Effector memory CD8-positive, alpha-beta T cell (primary cell): Measurements from ENCODE around the gene COLEC12.

ENCODE experiments used
- ATAC-seq: fragments of 150-1000 bp; cut with Tn5 transposase; replicated peaks from 2 replicates; pipeline ENCODE4 v1.10.0; 2021; ENCODE audit warnings: mild to moderate bottlenecking, moderate library complexity
- DNase-seq, 3 experiments: peaks; one replicate each; pipeline ENCODE4 v3.0.0; 2021
- H3K27ac Mint-ChIP-seq, 2 donors: one replicate each; pipeline ENCODE4 v1.8.0; 2022; ENCODE audit warnings: mild to moderate bottlenecking in 2 of 2, mixed read lengths in 2 of 2, moderate library complexity in 2 of 2
- H3K27me3 Mint-ChIP-seq, 2 donors: one replicate each; pipeline ENCODE4 v1.8.0; 2022; ENCODE audit warnings: mixed read lengths in 2 of 2
- H3K36me3 Mint-ChIP-seq: one replicate; pipeline ENCODE4 v1.8.0; 2022; ENCODE audit warnings: mild to moderate bottlenecking, moderate library complexity, mixed read lengths; ENCODE audit not compliant: insufficient read depth
- H3K4me1 Mint-ChIP-seq, 2 donors: one replicate each; pipeline ENCODE4 v1.8.0; 2022; ENCODE audit warnings: low read depth in 2 of 2, mixed read lengths in 2 of 2
- H3K4me3 Mint-ChIP-seq, 2 donors: one replicate each; pipeline ENCODE4 v1.8.0; 2022; ENCODE audit warnings: mild to moderate bottlenecking in 2 of 2, mixed read lengths in 2 of 2, moderate library complexity in 2 of 2
- H3K9me3 Mint-ChIP-seq, 2 donors: one replicate each; pipeline ENCODE4 v1.8.0; 2022; ENCODE audit warnings: mixed read lengths in 2 of 2

Gene COLEC12

GRCh38 chr18:497688-498087 lies 2.8 kb downstream of the COLEC12 start:
- Mint-ChIP-seq H3K36me3 (no peaks in the 10 kb centered on the region), H3K9me3 (no peaks in the 10 kb centered on the region), H3K4me3 (no peak overlapping the region), H3K4me1 (peaks cover 0 to 4% of the 10 kb centered on the region in 2 donors), H3K27me3 (peaks cover 37 to 39% of the 10 kb centered on the region in 2 donors), H3K27ac (no peak overlapping the region)
- DNase-seq (no peak), ATAC-seq (no peak)

- Mint-ChIP-seq H3K27me3 (peaks cover 27 to 30% of the 10 kb centered on the region in 2 donors), H3K27ac (no peak overlapping the region), H3K4me3 (no peak overlapping the region), H3K36me3 (no peaks in the 10 kb centered on the region), H3K9me3 (no peaks in the 10 kb centered on the region), H3K4me1 (peaks cover 0 to 4% of the 10 kb centered on the region in 2 donors)
- DNase-seq (no peak), ATAC-seq (no peak)
These were observed 5.0 kb downstream of the COLEC12 start for GRCh38 chr18:495452-495851.

DNA sequence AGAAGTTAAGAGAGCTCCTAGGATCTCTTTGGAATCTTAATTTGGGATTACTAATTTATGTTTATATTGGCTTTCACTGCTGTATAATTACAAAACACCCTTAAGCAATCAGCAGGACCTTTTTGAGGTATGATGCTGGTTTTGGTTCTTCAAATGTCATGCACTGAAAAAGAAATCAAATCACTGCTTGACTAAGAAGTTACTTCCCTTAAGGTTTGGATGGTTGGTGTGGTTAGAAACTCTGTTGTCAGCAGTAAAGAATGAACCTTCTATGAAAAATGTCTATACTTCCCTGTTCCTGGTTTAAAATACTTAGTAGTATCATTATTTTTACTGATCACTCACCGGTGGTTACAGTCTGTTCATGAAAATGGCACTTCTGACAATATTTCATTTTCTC lies 5.5 kb downstream of the COLEC12 start:
- DNase-seq: no peak
- Mint-ChIP-seq H3K36me3 (no peaks in the 10 kb centered on the region), H3K4me1 (peaks cover 0 to 4% of the 10 kb centered on the region in 2 donors), H3K4me3 (no peak overlapping the region), H3K27me3 (peaks cover 27 to 30% of the 10 kb centered on the region in 2 donors), H3K27ac (no peak overlapping the region), H3K9me3 (no peaks in the 10 kb centered on the region)
- ATAC-seq: no peak

- H3K36me3 Mint-ChIP-seq: no peaks in the 10 kb centered on the region
- peaks cover 19 to 30% of the 10 kb centered on the region in 2 donors for H3K27me3 Mint-ChIP-seq
- no peak for DNase-seq
- H3K9me3 Mint-ChIP-seq: no peaks in the 10 kb centered on the region
- no peaks in the 10 kb centered on the region for H3K4me1 Mint-ChIP-seq
- H3K27ac Mint-ChIP-seq: no peak overlapping the region
- H3K4me3 Mint-ChIP-seq: no peak overlapping the region
- ATAC-seq: no peak
These were observed 6.2 kb downstream of the COLEC12 start for GRCh38 chr18:493986-494983.

DNA sequence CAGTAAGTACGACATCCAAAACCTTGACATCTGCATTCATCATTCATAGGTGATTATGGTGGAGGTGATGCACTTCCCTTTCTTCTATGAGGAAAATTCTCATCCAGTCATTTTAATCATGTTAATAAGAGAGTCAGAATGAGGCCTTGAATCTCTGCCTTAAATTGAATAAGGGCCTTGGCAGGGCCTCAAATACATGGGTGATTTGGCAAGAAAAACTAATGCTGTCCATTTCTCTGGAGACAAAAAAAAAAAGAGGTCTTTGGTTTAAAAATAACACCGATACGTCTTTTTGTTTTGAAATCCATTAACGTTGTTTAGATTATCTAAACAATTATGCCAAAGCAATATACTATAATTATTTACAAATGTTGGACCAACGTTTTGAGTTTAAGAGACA lies 8.1 kb downstream of the COLEC12 start:
- H3K9me3 Mint-ChIP-seq: no peaks in the 10 kb centered on the region
- no peaks in the 10 kb centered on the region for H3K36me3 Mint-ChIP-seq
- H3K27me3 Mint-ChIP-seq: peaks cover 10 to 25% of the 10 kb centered on the region in 2 donors
- H3K27ac Mint-ChIP-seq: no peak overlapping the region
- no peak for DNase-seq
- ATAC-seq: no peak
- no peak overlapping the region for H3K4me3 Mint-ChIP-seq
- no peaks in the 10 kb centered on the region for H3K4me1 Mint-ChIP-seq

DNA sequence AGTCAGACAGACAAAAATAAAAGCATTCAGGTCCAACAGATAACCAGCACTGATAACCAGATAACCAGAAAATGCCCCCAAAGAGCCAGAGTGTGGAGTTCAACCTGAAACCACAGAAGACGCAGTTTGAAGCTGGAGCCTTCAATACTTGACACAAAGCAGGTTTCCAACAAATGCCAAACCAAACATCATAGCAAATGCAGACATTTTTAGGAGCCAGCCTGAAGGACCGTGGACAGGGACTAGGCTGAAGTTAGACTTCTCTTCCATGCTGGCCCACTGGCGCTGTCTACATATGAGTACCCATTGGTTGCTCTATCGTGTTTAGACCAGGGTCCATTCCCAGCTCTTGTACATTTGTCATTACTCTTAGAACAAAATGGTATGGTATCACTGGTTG lies 9.9 kb downstream of the COLEC12 start:
- H3K4me3 Mint-ChIP-seq: no peak overlapping the region
- no peak overlapping the region for H3K27ac Mint-ChIP-seq
- no peaks in the 10 kb centered on the region for H3K36me3 Mint-ChIP-seq
- ATAC-seq (no peak), DNase-seq (no peak)
- no peaks in the 10 kb centered on the region for H3K4me1 Mint-ChIP-seq
- H3K9me3 Mint-ChIP-seq: peaks cover 0 to 7% of the 10 kb centered on the region in 2 donors
- H3K27me3 Mint-ChIP-seq: peaks cover 23 to 29% of the 10 kb centered on the region in 2 donors

- Mint-ChIP-seq H3K27ac (no peak overlapping the region), H3K9me3 (peaks cover 0 to 7% of the 10 kb centered on the region in 2 donors), H3K4me3 (no peak overlapping the region), H3K4me1 (no peaks in the 10 kb centered on the region), H3K36me3 (no peaks in the 10 kb centered on the region), H3K27me3 (peaks cover 23 to 25% of the 10 kb centered on the region in 2 donors)
- ATAC-seq (no peak), DNase-seq (no peak)
These were observed 10.5 kb downstream of the COLEC12 start for GRCh38 chr18:490024-490366.

- peaks cover 23 to 24% of the 10 kb centered on the region in 2 donors for H3K27me3 Mint-ChIP-seq
- ATAC-seq (no peak), DNase-seq (no peak)
- H3K4me1 Mint-ChIP-seq: no peaks in the 10 kb centered on the region
- H3K36me3 Mint-ChIP-seq: no peaks in the 10 kb centered on the region
- no peak overlapping the region for H3K27ac Mint-ChIP-seq
- H3K4me3 Mint-ChIP-seq: no peak overlapping the region
- peaks cover 0 to 7% of the 10 kb centered on the region in 2 donors for H3K9me3 Mint-ChIP-seq
These were observed 11.1 kb downstream of the COLEC12 start for GRCh38 chr18:489244-490023.

GRCh38 chr18:486929-487740 lies 13.4 kb downstream of the COLEC12 start:
- DNase-seq: no peak

GRCh38 chr18:484749-485464 lies 15.6 kb downstream of the COLEC12 start:
- Mint-ChIP-seq H3K9me3 (peaks cover 0 to 7% of the 10 kb centered on the region in 2 donors), H3K36me3 (no peaks in the 10 kb centered on the region), H3K4me3 (no peak overlapping the region), H3K4me1 (no peaks in the 10 kb centered on the region), H3K27ac (no peak overlapping the region), H3K27me3 (peaks cover 48 to 49% of the 10 kb centered on the region in 2 donors)
- DNase-seq (no peak), ATAC-seq (no peak)

More at GRCh38 chr18:486929-487740, 13.4 kb downstream of the COLEC12 start:
- no peak for ATAC-seq
- Mint-ChIP-seq H3K9me3 (peaks cover 0 to 7% of the 10 kb centered on the region in 2 donors), H3K27me3 (peaks cover 32 to 35% of the 10 kb centered on the region in 2 donors), H3K36me3 (no peaks in the 10 kb centered on the region), H3K4me1 (no peaks in the 10 kb centered on the region), H3K27ac (no peak overlapping the region), H3K4me3 (no peak overlapping the region)

GRCh38 chr18:478681-479080 lies 21.8 kb downstream of the COLEC12 start:
- Mint-ChIP-seq H3K9me3 (no peaks in the 10 kb centered on the region), H3K4me1 (no peaks in the 10 kb centered on the region), H3K36me3 (no peaks in the 10 kb centered on the region), H3K4me3 (no peak overlapping the region), H3K27ac (no peak overlapping the region), H3K27me3 (peaks cover 38 to 41% of the 10 kb centered on the region in 2 donors)
- DNase-seq: no peak
- ATAC-seq: no peak

DNA sequence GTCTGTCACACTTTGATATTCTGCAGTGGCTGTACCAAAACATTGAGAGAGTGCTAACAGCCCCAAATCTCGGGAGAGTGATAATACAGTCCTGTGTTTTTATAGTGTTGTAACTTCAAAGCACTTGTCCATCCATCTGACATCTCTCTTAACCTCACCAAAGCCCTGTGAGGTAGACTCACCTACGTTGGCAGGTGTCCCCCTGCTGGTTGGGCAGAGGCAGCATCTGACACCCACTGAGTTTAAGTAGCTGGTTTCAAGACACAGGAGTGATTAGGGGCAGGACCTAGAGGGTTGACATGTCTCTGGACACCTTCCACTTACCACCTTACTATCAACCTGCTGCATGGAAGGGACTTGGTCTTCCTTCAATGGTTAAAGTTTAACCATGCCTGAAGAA lies 22.9 kb downstream of the COLEC12 start:
- Mint-ChIP-seq H3K4me3 (no peak overlapping the region), H3K27ac (no peak overlapping the region), H3K27me3 (peaks cover 45 to 47% of the 10 kb centered on the region in 2 donors), H3K36me3 (no peaks in the 10 kb centered on the region), H3K9me3 (no peaks in the 10 kb centered on the region), H3K4me1 (no peaks in the 10 kb centered on the region)
- DNase-seq (no peak), ATAC-seq (no peak)
